ENCODE results near the gene ERCC8.

GRCh38 chr5:60918466-60918865, 26.4 kb downstream of the ERCC8 start:
- TF ChIP-seq CTCF (IDR thresholded peaks at IDR 0.05) (no peak), POLR2A (IDR thresholded peaks at IDR 0.05) (no peak)

All from heart left ventricle (tissue), 13 donors.